ENCODE results near the gene NHLH1.

Gene NHLH1

GRCh38 chr1:160413716-160414115, 46.8 kb downstream of the NHLH1 start:
- DNase-seq = no peak

GRCh38 chr1:160414881-160415280, 48.0 kb downstream of the NHLH1 start:
- DNase-seq = no peak

GRCh38 chr1:160415696-160416290, 48.9 kb downstream of the NHLH1 start:
- no peak for DNase-seq

GRCh38 chr1:160416369-160416768, 49.5 kb downstream of the NHLH1 start:
- DNase-seq = no peak

- DNase-seq = no peak
Measured at GRCh38 chr1:160418483-160418882, 51.6 kb downstream of the NHLH1 start.

GRCh38 chr1:160419150-160419837, 52.4 kb downstream of the NHLH1 start:
- no peak for DNase-seq

GRCh38 chr1:160419838-160420169, 52.9 kb downstream of the NHLH1 start:
- DNase-seq = no peak

GRCh38 chr1:160420881-160421842, 54.3 kb downstream of the NHLH1 start:
- no peak for DNase-seq

- no peak for DNase-seq
Measured at GRCh38 chr1:160421881-160422280, 55.0 kb downstream of the NHLH1 start.

Measured in cortex of kidney (tissue), 1 donor.